HG03097 (cell line): ENCODE results near the gene SIX2.

ENCODE experiments used
- ATAC-seq: cut with Tn5 transposase; IDR thresholded peaks from one replicate; pipeline ENCODE4 v1.9.1; 2021; ENCODE audit not compliant: unreplicated experiment, low FRiP score

The SIX2 gene

DNA sequence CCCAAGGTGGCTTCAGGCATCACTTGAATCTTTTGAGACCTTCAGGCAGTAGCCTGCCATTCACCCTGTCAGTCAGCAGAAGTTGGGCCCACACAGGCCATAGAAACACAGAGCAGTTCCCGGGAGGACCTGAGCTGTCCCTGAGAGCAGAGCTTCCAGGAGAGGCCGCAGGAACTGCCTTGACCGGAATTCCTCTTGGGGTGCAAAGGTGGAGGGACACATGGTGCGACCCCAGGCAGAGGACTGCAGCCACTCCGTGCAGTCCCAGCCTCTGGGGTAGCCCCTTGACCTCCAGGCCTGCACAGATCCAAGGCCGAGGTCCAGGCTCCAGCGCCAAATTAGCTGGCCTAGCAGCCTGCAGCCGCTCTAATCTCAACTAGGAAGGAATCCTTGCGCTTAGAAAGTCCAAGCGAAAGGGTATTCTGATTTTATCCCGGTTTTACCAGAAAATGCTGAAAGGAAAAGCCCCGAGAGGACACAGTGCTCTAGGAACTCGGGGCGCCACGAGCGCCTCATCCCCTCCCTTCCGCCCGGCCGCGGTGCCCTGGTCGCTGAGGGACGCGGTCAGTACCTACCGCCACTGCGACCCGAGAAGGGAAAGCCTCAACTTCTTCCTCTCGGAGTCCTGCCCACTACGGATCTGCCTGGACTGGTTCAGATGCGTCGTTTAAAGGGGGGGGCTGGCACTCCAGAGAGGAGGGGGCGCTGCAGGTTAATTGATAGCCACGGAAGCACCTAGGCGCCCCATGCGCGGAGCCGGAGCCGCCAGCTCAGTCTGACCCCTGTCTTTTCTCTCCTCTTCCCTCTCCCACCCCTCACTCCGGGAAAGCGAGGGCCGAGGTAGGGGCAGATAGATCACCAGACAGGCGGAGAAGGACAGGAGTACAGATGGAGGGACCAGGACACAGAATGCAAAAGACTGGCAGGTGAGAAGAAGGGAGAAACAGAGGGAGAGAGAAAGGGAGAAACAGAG is 5.4 kb downstream of the SIX2 start:
- no peak for ATAC-seq

DNA sequence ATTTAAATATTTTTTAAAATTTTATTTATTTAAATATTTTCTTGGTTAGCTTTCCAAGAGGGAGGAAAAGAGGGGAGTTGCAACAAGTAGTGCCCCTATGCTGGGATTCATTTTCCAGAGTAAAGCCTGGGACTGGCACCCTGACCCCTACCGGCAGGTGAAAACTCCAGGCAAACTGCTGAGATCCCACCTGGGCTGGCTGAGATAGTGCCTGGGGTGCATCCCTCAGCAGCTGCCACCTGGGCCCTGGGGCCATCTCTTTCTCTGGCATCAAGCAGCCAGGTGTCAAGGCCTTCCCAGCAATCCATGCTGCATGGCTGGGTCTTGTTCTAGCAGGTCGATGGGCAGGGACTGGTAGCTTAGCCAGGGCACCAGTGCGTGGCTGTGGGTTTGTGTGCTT is 6.6 kb downstream of the SIX2 start:
- no peak for ATAC-seq

DNA sequence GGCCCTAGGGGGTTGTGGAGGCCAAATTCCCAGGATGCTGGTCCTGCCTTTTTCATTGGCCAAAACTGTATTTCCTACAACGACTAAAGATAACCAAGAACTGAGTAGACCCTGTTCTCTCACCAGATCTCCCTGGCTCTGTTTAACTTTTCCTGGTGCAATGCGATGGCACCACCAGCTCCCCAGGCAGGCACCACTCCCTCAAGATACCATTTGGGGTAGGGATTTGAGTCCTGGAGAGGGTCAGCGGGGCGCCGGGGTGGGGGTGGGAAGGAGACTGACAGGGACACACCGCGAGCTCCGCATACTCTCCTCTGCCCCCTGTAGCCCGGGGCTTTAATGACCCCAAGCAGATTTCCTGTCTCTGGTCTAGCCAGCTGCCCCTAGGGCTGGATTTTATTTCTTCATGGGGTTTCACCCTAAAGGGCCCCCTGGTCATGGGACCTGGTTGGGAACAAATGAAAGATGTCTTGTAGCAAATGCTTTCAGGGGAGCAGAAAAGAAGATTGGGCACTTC is 7.3 kb downstream of the SIX2 start:
- no peak for ATAC-seq

DNA sequence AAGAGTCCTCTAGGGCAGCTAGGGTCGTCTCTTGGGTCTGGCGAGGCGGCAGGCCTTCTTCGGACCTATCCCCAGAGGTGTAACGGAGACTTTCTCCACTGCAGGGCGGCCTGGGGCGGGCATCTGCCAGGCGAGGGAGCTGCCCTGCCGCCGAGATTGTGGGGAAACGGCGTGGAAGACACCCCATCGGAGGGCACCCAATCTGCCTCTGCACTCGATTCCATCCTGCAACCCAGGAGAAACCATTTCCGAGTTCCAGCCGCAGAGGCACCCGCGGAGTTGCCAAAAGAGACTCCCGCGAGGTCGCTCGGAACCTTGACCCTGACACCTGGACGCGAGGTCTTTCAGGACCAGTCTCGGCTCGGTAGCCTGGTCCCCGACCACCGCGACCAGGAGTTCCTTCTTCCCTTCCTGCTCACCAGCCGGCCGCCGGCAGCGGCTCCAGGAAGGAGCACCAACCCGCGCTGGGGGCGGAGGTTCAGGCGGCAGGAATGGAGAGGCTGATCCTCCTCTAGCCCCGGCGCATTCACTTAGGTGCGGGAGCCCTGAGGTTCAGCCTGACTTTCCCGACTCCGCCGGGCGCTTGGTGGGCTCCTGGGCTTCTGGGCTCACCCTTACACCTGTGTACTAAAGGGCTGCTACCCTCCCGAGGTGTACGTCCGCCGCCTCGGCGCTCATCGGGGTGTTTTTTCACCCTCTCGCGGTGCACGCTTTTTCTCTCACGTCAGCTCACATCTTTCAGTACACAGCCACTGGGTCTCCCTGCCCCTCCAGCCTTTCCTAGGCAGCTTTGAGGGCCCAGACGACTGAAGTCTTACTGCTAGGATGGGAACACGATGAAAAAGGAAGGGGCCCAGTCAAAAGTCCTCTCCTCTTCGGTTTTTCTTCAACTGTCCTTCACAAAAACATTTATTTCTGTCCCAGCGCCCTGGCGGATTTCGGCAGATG is 8.1 kb downstream of the SIX2 start:
- no peak for ATAC-seq

DNA sequence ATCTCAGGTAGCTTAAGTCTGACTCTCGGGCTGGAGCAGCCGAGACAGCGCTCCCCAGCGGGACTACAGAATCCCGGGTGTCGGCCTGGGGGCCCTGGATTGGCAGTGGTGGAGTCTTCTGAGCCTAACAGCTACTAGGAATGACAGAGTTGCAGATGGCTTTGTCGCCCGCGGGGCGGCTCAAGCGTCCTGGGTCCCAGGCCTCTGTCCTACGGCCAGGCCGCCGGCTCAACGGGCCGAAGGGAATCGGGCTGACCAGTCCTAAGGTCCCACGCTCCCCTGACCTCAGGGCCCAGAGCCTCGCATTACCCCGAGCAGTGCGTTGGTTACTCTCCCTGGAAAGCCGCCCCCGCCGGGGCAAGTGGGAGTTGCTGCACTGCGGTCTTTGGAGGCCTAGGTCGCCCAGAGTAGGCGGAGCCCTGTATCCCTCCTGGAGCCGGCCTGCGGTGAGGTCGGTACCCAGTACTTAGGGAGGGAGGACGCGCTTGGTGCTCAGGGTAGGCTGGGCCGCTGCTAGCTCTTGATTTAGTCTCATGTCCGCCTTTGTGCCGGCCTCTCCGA is 8.8 kb downstream of the SIX2 start:
- no peak for ATAC-seq

DNA sequence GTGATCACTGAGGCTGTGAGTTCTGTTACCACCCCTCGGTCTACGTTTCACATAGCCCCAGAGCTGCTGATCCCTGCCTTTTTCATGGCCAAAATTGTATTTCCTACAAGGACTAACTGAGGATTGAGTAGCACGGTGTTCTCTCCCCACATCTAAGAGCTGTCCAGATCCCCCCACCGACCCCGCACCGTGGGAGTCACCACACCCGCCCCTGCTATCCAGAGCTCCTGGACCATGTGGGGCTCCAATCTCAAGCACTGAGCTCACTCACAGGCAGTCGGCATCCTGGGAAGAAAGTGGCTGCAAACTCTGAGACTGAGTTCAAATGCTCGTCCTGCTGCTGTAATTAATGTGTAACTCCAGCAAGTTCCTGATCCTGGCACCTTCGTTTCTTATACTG is 9.7 kb downstream of the SIX2 start:
- no peak for ATAC-seq

DNA sequence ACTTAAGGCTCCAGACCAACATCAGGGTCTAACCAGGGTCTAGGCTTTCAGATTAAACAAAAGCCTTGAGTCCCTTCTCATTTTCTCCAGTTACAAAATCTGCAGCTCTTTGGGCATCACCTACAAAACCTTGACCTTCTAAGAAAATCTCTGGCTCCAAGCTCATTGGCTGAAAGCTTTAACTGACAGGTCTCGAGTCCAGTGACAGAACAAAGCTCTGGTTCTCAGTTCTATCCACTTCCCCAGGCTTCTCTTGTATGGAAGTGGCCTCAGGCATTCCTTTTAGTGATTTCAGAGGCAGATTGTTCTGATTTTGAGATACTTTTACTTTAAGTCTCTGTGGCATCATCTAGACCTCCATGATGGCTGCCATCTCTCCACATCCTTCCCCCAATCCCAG is 11.3 kb downstream of the SIX2 start:
- no peak for ATAC-seq

DNA sequence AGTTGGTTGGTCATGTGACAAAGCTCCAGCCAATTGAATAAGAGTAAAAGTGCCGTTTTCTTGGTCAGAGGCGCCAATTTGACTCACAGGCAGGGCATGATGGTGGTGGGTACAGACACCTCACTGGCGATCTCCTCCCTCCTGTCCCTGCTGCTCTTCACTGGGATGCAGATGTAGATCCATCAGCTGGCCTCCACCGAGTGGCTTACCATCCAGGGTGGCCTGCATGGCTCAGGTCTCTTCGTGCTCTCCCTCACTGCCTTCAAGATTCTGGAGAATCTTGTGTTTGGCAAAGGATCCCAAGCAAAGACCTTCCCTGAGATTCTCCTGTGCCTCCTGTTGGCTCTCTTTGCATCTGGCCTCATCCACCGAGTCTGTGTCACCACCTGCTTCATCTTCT is 12.9 kb downstream of the SIX2 start:
- ATAC-seq = no peak

DNA sequence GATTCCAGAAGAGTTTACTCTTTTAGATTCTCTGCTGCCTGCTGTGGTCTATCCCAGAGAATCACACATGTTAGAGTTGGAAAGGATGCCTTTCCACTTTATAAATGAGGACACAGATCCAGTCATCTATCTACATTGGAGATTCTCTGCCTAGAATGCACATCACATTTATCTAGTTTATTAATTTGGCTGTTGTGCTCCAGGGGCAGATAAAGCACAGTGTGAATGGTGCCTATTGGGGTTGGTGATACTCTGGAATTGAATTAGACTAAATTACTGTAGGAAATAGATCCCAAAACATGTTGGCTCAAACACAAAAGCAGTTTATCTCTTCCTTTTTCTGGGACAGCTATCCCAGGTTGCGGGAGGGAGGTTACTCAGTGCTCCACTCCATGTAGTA is 14.9 kb downstream of the SIX2 start:
- ATAC-seq = no peak

DNA sequence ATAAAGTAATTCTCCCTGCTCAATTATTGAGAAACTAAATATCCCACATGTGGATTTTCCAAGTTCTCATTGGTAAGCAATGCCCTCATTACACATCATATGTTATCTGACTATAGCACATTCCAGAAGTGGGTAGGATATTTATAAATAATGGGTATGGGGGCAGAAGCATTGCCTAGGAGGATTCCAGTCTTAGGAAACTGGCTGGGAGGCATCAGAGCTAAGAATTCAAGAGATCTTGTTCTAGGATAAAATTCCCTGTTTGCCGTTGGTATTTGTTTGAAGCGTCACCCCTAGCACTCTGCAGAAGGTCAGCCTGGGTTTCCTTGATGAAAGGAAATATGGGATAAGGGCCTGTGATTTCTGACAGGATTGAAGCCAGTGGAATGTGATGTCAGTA is 20.1 kb downstream of the SIX2 start:
- no peak for ATAC-seq

DNA sequence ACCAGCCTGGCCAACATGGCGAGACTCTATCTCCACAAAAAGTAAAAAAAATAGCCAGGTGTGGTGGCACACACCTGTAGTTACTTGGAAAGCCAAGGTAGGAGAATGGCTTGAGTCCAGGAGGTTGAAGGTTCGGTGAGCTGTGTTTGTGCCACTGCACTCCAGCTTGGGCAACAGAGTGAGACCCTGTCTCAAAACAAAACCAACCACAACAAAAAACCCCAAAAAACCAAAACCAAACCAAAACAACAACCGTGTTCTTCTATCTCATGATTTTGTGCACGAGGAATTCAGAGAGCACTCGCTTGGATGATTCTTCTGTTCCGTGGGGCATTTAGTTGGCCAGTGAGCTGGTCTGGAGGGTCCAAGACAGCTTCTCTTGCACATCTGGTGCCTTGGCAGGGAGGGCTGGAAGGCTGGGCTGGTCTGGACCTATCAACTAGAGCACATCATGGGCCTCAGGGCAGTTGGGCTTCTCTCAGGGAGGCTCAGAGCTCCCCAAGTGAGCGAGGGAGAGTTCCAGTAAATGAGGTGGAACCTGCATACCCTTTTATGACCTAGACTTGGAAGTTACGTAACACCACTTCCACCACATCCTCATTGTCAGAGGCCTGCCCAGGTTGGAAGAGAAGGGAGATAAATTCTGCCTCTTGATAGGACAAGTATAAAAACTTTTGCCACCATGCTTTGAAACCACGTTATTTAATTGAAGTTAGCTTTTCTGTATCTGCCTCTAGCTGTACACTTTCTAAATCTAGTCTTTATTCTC is 25.2 kb downstream of the SIX2 start:
- no peak for ATAC-seq

DNA sequence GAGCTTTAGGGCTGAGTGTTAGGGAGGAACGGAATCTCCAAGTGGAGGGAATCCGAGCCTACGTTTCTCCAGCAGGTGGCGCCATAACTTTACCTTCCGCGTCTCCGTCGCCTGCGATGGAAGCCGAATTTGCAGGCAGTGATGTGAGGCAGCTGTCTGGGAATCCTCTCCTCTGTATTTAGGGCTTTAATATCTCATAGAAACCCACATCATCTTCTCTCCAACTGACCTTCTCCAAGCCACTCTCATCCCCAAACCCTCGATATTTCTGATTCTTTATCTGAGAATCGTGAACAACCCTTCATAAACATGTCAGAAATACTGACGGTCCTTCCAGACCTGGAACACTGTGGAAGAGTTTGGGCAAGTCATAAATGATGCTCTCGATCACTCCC is 27.5 kb downstream of the SIX2 start:
- ATAC-seq = no peak

DNA sequence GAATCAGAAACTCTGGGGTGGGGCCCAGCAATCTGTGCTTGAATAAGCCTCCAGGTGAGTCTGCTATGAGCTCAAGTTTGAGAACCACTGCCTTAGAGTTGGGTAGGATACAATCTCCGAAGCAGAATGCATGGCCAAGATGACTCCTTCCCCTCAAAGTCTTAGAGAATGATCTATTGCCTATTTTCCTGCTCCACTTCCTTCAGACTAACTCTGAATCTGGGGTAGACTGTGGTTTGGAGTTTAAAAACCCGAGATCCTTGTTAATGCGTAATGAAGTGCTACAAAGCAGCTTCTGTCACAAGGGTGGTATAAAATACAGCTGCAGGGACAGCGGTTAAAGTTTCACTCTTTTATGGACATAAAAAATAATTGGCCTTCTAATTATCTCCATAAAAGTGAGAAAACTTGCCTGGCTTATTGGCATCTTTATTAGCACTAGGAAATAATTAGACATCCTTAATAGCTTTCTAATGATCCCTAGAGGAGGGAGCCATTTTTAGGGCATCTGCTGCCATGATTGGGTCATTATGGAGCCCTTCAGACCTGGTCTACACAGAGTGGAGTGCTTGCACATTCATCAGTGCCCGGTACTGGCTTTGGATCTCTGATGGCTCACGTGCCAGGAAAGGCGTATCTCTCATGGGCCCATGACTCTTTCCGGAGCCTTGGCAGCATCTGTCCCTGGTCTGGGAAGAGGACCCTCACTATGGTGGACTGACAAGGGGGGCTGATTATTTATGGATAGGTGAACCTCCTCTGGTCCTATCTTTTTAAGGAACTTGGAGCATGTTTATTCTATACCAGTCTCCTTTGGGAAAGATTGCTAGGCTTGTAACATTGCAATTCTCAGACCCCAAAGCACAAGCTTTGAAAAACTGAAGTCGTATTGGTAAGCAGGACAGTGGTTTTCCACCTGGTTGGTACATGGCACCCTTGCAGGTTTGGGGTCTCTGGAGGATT is 28.2 kb downstream of the SIX2 start:
- no peak for ATAC-seq

DNA sequence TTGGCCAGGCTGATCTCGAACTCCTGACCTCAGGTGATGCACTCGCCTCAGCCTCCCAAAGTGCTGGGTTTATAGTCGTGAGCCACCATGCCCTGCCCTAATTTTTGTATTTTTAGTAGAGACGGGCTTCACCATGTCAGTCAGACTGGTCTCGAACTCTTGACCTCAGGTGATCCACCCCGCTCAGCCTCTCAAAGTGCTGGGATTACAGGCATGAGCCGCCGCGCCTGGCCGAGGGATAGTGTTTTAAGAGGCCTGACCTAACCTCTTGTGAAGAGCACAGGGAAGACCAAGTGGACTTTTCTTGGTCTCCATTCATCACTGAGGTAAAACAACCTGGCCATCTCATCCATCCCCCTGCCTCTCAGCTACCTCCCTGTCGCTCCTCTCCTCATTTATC is 29.7 kb downstream of the SIX2 start:
- ATAC-seq = no peak

DNA sequence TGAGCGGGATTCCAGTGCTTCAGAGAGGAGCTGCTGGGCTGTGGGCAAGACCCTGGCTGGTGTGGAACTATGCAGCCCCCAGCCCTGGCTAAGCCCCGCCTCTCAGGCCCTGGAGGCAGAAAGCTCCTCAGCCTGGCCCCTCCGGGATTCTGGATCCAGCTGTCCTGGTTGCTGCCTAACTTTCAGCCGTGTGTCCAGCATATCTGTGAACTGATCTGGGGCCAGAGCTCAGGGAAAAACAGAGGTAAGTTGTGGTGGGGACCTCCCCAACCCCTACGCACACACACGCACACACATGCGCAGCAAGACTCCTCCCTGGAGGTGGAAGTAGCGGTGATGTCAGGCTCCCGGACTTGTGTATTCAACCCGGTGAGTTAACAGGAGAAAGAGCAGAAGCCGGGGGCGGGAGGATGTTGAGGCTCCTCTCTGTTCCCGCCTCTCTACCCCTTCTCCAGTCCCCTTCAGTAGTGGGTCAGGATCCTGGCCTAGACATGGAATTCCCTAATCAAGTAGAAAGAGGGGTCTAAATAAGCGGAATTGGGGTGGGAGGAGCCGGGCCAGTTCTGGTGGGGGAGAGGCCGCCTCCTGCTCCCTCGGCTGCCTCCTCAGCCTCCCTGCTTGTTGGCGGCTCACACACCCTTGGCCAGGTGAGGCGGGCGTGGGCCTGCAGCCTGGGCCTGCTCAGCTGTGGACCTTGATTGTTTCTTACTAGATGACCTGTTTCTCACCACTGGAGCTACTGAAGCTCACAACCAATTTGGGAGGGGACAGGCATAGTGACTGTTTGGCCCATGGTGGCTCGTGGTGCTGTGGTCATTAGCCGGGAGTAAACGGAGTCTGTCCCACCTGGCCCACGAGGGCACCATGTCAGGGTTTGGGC is 33.4 kb downstream of the SIX2 start:
- ATAC-seq = no peak

DNA sequence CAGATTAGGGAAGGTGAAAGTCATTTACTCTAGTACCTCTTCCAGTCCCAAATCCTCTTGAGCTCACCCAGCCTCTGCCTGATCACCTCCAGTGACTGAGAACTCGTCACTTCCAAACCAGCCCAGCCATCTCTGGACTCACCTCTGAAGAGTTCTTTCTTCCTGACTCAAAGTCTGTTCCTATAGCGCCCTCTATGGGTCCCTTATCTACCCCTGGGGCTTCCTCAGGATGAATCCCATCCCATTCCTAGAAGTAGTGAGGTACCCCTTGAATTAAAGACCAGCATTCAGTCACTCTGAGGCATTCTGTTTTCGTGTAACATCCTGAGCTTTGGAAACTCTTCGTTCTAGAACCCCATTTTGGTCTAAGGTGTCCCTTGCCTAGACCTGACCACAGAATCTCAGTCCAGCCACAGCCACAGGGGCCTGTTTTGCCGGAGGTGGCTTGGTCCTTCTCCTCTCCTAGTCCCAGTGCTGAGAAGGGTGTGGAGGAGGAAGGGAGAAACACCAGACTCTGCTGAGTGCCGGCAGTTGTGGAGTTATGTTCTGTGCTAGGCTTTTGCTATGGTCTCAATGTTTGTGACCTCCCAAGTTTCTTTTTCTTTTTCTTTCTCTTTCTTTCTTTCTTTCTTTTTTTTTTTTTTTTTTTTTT is 35.1 kb downstream of the SIX2 start:
- ATAC-seq = no peak

DNA sequence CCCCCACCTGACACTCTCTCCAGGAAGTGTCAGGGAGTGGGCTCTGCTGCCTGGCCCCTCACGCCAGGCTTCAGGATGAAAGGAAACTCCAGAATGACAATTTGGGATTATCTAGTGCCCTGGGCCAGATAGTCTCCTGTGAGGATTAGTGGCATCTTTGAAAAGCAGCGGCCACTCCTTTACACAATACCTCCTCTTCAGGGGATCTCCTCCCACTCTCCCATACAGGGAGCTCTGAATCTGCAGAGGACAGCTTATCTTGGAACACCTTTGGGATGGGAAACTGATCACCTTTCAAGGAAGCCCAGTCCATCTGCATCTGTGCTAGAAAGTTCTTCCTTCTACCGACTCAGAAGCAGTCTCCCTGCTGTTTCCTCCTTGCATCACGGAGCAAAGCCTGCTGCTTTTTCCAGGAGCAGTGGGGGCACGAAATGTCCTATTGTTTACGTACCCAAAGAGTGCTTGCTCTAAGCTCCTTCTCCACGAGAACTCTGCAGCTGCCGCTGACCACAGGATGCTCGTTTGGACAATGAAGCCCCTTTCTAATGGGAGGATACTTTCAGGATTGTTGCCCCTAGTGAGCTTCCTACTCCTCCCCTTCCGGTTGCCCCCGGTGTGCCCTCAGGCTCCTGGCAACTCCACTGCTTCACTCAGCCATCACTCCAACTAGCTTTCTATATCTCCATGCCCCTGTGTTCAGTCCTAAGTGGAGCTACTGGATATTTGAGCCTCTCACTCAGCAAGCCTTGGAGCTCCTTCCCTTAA is 36.3 kb downstream of the SIX2 start:
- no peak for ATAC-seq
